Measurements from ENCODE around the gene NAA35. TPM values are rescaled to one million over a fixed set of nuclear protein-coding genes. Genes with fewer than 3 reads are reported as not detected.
"Not testable (repeated sequence)": the region's sequence is repeated elsewhere in the genome, so short reads cannot be mapped to it uniquely, and the experiment has no call there.

NAA35 gene
- total RNA-seq, 2 donors from 2014 or later = 25.1 to 29.0 TPM

DNA sequence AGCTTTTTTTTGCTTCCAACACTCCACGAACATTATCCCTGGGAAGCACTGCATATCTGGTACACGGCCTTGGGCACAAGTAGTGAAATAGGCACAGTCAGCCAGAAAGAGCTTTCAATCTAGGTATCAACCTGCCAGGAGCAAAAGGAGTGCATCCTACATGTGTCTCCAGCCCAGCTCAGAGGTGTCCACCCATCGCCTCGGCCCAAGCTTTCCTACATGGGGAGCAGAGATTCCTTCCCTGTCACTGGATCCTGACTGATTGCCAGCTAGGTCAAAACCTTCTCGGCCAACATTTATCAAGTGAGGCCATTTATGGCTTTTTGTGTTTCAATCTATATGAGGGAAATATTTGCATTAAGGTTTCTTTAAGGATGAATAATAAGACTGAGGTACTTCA lies 102.6 kb downstream of the NAA35 start:
- Mint-ChIP-seq H3K4me1 (ENCODE audit: low read depth) (no peaks in the 10 kb centered on the region), H3K27me3 (ENCODE audit: low read depth) (no peaks in the 10 kb centered on the region), H3K27ac (no peak overlapping the region), H3K4me3 (no peak overlapping the region), H3K9me3 (peaks cover 0 to 2% of the 10 kb centered on the region in 2 donors), H3K36me3 (ENCODE audit: insufficient read depth in 2 of 2) (no peaks in the 10 kb centered on the region)
- DNase-seq = no peak
- no peak for ATAC-seq (replicated peaks in 1 of 2)

DNA sequence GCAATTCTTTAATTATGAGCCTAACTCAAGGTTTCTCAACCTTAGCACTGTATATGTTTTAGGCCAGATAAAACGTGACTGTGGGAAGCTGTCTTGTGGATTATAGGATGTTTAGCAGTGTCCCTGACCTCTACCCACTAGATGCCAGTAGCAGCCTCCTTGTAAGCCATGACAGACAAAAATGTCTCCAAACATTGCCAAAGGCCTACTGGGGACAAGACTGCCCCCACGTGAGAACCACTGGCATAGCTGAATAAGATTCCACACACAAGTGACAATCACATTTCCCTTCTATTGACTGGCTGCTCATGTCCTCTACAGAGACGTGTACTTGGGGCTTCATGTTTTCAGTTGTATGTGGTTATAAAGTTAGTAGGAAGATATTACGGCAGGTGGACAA lies 103.1 kb downstream of the NAA35 start:
- no peak for DNase-seq
- H3K27ac Mint-ChIP-seq = no peak overlapping the region
- ATAC-seq (replicated peaks in 1 of 2) = no peak
- no peak overlapping the region for H3K4me3 Mint-ChIP-seq
- H3K4me1 Mint-ChIP-seq (ENCODE audit: low read depth) = no peaks in the 10 kb centered on the region
- H3K36me3 Mint-ChIP-seq (ENCODE audit: insufficient read depth in 2 of 2) = no peaks in the 10 kb centered on the region
- peaks cover 0 to 2% of the 10 kb centered on the region in 2 donors for H3K9me3 Mint-ChIP-seq
- H3K27me3 Mint-ChIP-seq (ENCODE audit: low read depth) = no peaks in the 10 kb centered on the region

DNA sequence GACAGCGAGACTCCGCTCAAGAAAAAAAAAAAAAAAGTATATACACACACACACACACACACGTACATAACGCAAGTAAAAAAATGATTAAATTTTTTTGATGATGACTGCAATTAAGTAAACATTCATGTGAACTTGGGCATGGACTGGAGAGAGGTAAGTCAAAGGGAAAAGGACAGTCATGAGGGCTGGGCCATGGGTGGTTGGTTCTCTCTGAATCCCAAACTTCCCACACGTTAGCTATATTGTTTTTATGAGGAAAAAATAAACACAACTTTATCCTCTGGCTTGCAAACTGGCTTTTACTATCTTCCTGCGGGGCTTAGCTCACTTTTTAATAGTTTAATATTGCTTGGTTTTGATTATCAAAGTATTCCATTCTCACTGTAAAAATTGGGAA lies 104.7 kb downstream of the NAA35 start:
- H3K36me3 Mint-ChIP-seq (ENCODE audit: insufficient read depth in 2 of 2) = no peaks in the 10 kb centered on the region
- peaks cover 0 to 2% of the 10 kb centered on the region in 2 donors for H3K9me3 Mint-ChIP-seq
- no peaks in the 10 kb centered on the region for H3K4me1 Mint-ChIP-seq (ENCODE audit: low read depth)
- ATAC-seq (replicated peaks in 1 of 2) = no peak
- H3K4me3 Mint-ChIP-seq = no peak overlapping the region
- no peak overlapping the region for H3K27ac Mint-ChIP-seq
- no peak for DNase-seq
- H3K27me3 Mint-ChIP-seq (ENCODE audit: low read depth) = no peaks in the 10 kb centered on the region

DNA sequence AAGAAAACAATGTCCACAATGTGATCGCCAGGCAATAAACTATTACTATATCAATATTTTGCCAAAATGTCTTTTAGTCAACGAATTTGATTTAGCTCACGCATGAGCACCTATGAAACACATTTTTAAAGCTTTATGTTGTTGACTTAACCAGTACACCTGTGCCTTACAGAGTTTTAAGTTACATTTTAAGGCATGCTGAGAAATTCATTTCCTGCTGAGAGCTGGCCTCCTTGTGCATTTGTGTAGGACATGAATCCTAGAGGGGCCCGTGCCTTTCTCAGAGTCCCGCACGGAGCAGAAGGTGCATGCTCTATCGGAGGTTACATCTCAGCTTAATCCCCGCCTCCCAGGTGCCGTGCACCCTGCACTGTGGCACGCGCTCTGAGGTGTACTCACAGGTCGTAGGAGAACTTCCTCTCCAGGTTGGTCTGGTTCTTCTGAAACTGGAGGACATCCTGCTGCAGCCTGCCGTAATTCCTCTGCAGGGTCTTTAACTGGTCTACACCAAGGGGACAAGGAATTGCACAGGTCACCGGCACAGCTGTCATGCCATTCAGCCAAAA lies 105.2 kb downstream of the NAA35 start:
- no peak for ATAC-seq (replicated peaks in 1 of 2)
- H3K4me1 Mint-ChIP-seq (ENCODE audit: low read depth) = no peaks in the 10 kb centered on the region
- H3K36me3 Mint-ChIP-seq (ENCODE audit: insufficient read depth in 2 of 2) = no peaks in the 10 kb centered on the region
- H3K27me3 Mint-ChIP-seq (ENCODE audit: low read depth) = no peaks in the 10 kb centered on the region
- no peak overlapping the region for H3K4me3 Mint-ChIP-seq
- peaks cover 0 to 2% of the 10 kb centered on the region in 2 donors for H3K9me3 Mint-ChIP-seq
- no peak for DNase-seq
- no peak overlapping the region for H3K27ac Mint-ChIP-seq

DNA sequence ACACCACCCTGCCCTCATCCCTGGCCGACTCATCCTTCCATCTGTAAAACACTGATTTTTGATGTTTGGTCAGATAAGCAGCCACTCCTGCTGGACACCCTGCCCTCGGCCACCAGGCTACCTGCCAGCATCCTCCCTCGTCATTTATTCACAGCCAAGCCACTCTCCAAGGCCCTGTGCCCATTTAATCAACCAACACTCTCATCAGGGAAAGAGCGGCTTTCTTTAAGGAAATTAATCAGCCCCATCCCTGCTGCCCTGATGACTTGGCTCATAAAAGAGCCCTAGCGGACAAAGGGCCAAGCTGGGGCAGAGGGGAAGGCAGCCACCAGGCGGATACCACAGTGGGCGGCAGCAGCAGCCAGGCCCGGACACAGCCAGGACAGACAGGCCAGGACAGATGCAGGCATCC lies 106.0 kb downstream of the NAA35 start:
- H3K27me3 Mint-ChIP-seq (ENCODE audit: low read depth) = no peaks in the 10 kb centered on the region
- ATAC-seq (replicated peaks in 1 of 2) = no peak
- no peaks in the 10 kb centered on the region for H3K4me1 Mint-ChIP-seq (ENCODE audit: low read depth)
- H3K4me3 Mint-ChIP-seq = no peak overlapping the region
- H3K36me3 Mint-ChIP-seq (ENCODE audit: insufficient read depth in 2 of 2) = no peaks in the 10 kb centered on the region
- peaks cover 0 to 2% of the 10 kb centered on the region in 2 donors for H3K9me3 Mint-ChIP-seq
- no peak for DNase-seq
- H3K27ac Mint-ChIP-seq = no peak overlapping the region

DNA sequence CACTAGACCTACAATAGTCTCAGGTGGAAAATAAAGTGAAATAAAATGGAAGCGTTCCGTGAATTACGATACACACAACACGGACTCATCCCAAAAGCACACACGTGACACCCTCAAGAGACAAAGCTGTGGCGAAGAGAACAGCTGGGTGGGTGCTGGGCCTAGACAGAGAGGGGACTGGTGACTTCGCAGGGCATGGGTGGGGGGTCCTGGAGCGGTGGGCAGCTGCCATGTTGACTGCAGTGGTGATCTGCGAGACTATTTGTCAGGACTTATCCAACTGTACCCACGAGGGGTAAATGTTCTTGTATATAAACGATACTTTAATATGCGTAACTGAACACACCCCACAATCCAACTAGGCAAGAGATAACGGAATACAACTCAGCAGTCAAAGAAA lies 106.4 kb downstream of the NAA35 start:
- DNase-seq (no peak), ATAC-seq (replicated peaks in 1 of 2) (no peak)
- H3K27me3 Mint-ChIP-seq (ENCODE audit: low read depth) = no peaks in the 10 kb centered on the region
- H3K9me3 Mint-ChIP-seq = peaks cover 0 to 2% of the 10 kb centered on the region in 2 donors
- no peaks in the 10 kb centered on the region for H3K4me1 Mint-ChIP-seq (ENCODE audit: low read depth)
- no peaks in the 10 kb centered on the region for H3K36me3 Mint-ChIP-seq (ENCODE audit: insufficient read depth in 2 of 2)
- H3K27ac Mint-ChIP-seq = no peak overlapping the region
- H3K4me3 Mint-ChIP-seq = no peak overlapping the region

DNA sequence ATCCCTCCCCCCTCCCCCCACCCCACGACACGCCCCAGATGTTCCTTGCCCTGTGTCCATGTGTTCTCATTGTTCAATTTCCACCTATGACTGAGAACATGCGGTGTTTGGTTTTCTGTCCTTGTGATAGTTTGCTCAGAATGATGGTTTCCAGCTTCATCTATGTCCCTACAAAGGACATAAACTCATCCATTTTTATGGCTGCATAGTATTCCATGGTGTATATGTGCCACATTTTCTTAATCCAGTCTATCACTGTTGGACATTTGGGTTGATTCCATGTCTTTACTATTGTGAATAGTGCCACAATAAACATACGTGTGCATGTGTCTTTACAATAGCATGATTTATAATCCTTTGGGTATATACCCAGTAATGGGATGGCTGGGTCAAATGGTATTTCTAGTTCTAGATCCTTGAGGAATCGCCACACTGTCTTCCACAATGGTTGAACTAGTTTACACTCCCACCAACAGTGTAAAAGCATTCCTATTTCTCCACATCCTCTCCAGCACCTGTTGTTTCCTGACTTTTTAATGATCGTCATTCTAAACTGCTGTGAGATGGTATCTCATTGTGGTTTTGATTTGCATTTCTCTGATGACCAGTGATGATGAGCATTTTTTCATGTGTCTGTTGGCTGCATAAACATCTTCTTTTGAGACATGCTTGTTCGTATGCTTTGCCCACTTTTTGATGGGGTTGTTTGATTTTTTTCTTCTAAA lies 107.2 kb downstream of the NAA35 start:
- DNase-seq; H3K27me3 Mint-ChIP-seq (ENCODE audit: low read depth); H3K27ac Mint-ChIP-seq; H3K4me1 Mint-ChIP-seq (ENCODE audit: low read depth); ATAC-seq (replicated peaks in 1 of 2); H3K9me3 Mint-ChIP-seq; H3K36me3 Mint-ChIP-seq (ENCODE audit: insufficient read depth in 2 of 2); H3K4me3 Mint-ChIP-seq: not testable (repeated sequence)

DNA sequence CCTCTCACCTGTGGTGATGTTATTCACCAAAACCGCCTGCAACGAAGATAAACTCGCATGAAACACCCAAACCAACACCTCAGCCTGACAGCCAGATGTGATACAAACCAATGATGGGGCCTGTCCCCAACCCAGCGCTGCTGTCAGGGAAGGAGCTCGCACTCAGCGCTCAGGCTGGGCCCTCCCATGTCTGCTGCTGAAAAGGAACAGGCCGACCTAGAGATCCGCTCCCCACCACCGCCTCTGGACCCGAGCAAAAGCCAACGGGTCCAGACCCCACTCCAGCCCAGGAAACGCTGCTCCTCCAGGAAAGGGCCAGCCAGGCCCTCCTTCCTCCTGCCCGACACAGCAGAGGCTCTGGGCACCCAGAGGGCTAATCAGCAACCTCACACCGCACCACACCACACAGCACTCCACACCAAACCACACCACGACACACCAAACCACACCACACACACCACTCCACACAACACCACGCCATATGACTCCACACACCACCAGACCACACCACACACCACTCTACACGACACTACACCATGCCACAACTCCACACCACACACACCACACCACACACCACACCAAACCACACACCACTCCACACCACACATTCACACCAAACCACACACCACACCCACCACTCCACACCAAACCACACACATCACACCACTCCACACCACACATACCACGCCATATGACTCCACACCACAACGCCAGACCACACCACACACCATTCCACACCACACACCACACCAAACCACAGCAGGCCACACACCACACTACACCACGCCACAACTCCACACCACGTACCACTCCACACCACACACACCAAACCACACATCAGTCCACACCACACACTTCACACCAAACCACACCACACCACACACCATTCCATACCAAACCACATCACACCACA lies 111.9 kb downstream of the NAA35 start:
- Mint-ChIP-seq H3K27ac (no peak overlapping the region), H3K9me3 (peaks cover 0 to 2% of the 10 kb centered on the region in 2 donors)

DNA sequence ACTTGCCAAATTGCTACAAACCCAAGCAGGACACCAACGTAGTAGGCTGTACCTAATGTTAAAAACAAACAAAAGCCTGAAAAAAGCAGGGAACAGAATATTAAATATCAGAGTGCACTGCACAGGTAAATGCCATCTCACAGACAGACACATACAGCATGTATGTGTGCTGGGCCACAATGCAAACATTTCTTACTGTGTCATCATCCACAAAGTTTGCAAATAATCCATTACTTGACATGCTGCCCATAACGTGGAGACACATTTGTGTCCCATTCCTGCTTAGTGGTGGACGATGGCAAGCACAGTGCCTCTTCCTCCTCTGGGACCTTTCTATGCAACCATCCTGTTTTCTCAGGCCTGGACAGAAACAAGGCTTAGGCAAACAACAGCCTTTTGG lies 113.7 kb downstream of the NAA35 start:
- Mint-ChIP-seq H3K27ac (no peak overlapping the region), H3K4me1 (ENCODE audit: low read depth) (no peaks in the 10 kb centered on the region), H3K4me3 (no peak overlapping the region), H3K9me3 (no peaks in the 10 kb centered on the region), H3K36me3 (ENCODE audit: insufficient read depth in 2 of 2) (no peaks in the 10 kb centered on the region), H3K27me3 (ENCODE audit: low read depth) (peaks cover 5% of the 10 kb centered on the region)
- ATAC-seq (replicated peaks in 1 of 2) (no peak), DNase-seq (no peak)

More for the DNA sequence above, 111.9 kb downstream of the NAA35 start:
- Mint-ChIP-seq H3K36me3 (ENCODE audit: insufficient read depth in 2 of 2) (no peaks in the 10 kb centered on the region), H3K4me3 (no peak overlapping the region), H3K27me3 (ENCODE audit: low read depth) (no peaks in the 10 kb centered on the region), H3K4me1 (ENCODE audit: low read depth) (no peaks in the 10 kb centered on the region)
- ATAC-seq (replicated peaks in 1 of 2) (peak; percentile 25 to 51), DNase-seq (no peak)

DNA sequence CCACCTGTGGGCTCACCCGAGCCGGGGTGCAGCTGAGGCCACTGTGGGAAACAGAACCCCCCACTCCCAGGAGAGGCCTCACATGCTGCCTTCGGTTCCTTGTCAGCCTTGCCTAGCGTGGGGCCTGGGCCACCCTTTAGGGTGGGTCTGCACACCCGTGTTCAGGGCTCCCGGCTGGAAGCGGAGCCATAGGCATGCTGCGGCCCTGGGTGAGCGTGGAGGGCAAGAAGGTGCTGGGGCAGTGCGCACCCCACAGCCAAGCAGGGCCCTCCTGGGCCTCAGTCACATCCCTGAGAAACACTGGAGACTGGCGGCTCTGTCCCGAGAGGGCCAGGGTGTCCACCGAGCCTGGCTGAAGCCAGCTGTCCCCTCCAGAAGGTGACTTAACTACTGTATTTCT lies 116.5 kb downstream of the NAA35 start:
- DNase-seq = no peak
- no peak overlapping the region for H3K27ac Mint-ChIP-seq
- ATAC-seq (replicated peaks in 1 of 2) = no peak
- no peaks in the 10 kb centered on the region for H3K36me3 Mint-ChIP-seq (ENCODE audit: insufficient read depth in 2 of 2)
- H3K4me3 Mint-ChIP-seq = no peak overlapping the region
- H3K9me3 Mint-ChIP-seq = no peaks in the 10 kb centered on the region
- peaks cover 15% of the 10 kb centered on the region for H3K27me3 Mint-ChIP-seq (ENCODE audit: low read depth)
- H3K4me1 Mint-ChIP-seq (ENCODE audit: low read depth) = no peaks in the 10 kb centered on the region

DNA sequence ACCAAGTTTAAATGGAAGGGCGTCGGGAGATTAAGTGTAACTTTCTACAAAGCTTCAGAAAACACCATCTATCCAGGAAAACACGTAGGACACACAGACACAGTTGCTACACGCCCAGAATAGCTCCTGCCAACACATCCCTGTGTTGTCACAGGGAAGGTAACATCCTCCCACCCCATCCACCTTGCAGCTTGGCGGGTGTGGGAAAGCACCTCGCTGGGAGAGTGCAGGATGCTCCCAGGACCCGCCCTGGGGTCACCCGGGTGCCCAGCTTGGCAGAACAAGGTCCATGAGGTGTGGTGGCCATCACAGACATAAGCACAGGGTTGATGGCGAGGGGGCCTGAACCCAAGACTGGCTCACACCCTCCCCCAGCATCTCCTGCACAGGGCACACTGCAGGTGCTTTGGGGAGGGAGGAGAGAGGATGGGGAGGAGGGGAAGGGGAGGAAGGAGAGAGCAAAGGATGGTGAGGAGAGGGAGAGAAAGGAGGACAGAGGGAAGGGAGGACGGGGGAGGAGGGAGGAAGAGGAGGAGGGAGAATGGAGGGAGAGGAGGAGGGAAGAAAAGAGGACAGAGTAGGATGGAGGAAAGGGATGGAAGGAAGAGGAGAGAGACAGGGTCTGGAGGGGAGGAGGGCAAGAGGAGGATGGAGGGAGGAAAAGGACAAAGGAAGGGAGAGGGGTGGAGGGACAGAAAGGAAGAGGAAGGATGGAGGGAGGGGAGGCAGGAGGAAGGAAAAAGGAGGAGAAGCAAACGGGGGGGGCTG lies 121.2 kb downstream of the NAA35 start:
- Mint-ChIP-seq H3K9me3 (no peaks in the 10 kb centered on the region), H3K4me3 (no peak overlapping the region), H3K36me3 (ENCODE audit: insufficient read depth in 2 of 2) (no peaks in the 10 kb centered on the region)

DNA sequence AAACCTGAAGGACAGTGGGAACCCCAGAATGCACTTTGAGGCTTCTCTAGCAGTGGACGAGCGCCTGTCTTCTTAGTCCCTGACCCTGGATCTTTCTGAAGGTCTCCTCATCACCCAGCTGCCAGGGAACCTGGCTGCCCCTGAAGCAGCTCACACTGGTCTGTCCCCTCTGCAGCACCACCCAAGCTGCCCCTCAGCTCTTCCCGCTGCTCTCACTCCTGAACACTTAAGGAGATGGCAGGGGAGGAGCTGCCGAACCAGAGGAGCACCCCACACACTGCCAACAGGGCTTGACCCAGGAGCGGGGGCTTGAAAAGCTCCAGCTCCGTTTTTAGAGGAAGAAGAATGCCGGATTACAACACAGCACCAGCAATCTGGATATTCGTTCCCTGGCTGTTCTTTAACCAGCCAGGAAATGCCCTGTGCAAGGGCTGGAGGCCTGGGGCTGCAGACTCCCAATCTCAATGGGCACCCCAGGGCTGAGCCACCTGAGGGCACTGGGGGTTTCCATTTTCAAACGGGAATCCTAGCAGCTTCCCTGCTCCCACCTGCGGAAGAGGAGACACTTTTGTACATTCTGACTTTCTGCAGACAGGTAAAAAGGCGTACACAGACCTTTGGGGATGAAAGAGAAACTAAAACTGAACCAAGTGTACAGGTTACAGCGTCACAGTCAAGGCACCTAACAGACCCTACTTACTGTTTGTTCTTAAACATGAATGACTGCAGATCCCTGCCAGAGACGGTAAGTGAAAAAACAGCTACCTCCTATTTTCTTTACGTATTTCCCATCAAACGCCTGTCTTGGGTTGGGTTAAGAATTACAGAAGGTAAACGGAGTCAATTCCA lies 122.1 kb downstream of the NAA35 start:
- H3K9me3 Mint-ChIP-seq = no peaks in the 10 kb centered on the region
- no peak overlapping the region for H3K27ac Mint-ChIP-seq
- H3K4me3 Mint-ChIP-seq = no peak overlapping the region
- H3K36me3 Mint-ChIP-seq (ENCODE audit: insufficient read depth in 2 of 2) = no peaks in the 10 kb centered on the region
- DNase-seq = no peak
- H3K27me3 Mint-ChIP-seq (ENCODE audit: low read depth) = peaks cover 15% of the 10 kb centered on the region
- no peak for ATAC-seq (replicated peaks in 1 of 2)
- H3K4me1 Mint-ChIP-seq (ENCODE audit: low read depth) = no peaks in the 10 kb centered on the region

More for the DNA sequence above, 121.2 kb downstream of the NAA35 start:
- no peak for DNase-seq
- Mint-ChIP-seq H3K27ac (no peak overlapping the region), H3K27me3 (ENCODE audit: low read depth) (peaks cover 15% of the 10 kb centered on the region), H3K4me1 (ENCODE audit: low read depth) (no peaks in the 10 kb centered on the region)
- ATAC-seq (replicated peaks in 1 of 2) = no peak

All from activated T-cell treated with anti-CD3 and anti-CD28 coated beads, Interleukin-2, amount 50 U/mL, for 72 hours (primary cell).